Daoy (cell line): ENCODE data around the gene FAM120B. TPM values are rescaled to one million over a fixed set of nuclear protein-coding genes. Genes with fewer than 3 reads are reported as not detected.

Experiments used
- DNase-seq: peaks from one replicate; pipeline ENCODE4 v3.0.0-alpha.2; 2015; ENCODE audit warnings: low read depth
- total RNA-seq: library from RNA; depleted of rRNA; stranded (reverse); fragments of >200 nt; shearing (Covaris generic); gene quantifications from 2 replicates; pipeline ENCODE4 v1.2.3, GENCODE V29; 2014

Gene FAM120B
- total RNA-seq, 1 experiment from 2014 or later, result 21.8 TPM

DNA sequence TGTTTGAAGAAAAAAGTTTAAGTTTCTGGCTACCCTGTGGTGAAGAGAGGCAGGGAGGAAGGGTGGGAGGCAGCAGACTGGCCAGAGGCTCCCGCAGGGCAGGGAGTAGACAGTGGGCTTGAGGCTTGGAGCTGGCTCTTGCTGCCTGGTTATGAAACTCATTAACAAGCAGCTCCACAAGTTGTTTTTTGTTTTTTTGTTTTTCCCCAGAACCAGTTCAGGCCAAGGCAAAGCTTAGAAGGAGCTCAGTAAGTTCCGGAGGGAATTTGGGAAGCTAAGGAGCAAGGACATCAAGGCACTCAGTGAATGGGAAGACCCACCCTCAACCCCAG lies 19.7 kb upstream of the FAM120B start:
- no peak for DNase-seq

- no peak for DNase-seq
Measured at GRCh38 chr6:170287371-170287876, 19.1 kb upstream of the FAM120B start.

- no peak for DNase-seq
Measured at GRCh38 chr6:170288091-170288631, 18.4 kb upstream of the FAM120B start.

GRCh38 chr6:170288852-170289179 lies 17.7 kb upstream of the FAM120B start:
- no peak for DNase-seq

- peak; percentile 56 for DNase-seq
Measured at GRCh38 chr6:170289180-170289931, 17.2 kb upstream of the FAM120B start.

- DNase-seq, result no peak
Measured at GRCh38 chr6:170289951-170290295, 16.6 kb upstream of the FAM120B start.

DNA sequence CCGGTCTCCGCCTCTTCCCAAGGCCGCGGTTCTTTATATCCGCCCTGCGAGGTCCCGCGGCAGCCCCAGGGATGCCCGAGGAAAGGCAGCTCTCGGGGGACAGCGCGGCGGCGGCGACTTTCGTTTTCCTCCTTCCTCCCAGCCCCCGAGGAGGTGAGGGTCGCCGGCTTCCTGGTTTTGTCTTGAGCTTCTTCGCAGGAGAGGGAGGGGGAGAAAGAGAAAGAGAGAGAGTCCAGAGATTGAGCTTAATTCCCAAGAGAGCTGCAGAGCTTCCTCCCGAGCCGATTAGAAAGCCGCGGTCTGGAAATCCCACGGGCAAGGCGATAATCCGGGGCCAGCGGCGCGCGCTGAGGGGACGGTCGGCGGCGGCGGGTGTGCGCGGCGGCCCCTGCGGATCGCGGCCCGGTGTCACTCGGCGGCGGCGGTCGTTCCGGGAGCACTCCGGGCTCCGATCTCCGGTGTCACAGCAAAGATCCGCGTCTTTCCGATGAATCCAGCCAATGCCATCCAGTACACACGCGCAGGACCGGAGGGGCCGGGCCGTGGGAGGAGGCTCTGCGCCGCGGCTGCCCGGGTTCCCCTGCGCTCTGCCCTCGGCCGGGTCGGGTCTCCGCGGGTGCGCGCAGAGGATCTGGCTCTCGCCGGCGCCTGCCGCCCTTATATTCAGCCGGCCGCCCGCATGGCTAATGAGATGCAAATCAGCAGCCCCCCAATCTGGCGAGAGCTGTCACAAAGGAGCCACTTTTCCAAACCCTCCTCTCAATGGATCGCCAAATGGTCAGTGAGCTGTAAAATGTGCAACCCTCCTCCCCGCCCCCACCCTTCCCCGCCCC lies 16.0 kb upstream of the FAM120B start, which contains the start of gene DLL1:
TSS of gene DLL1 (minus strand) at position 783 of the 833 bp plus-strand sequence. CDS start 939 bp downstream, outside the sequence.
- DNase-seq, result peak; percentile 74

GRCh38 chr6:170291271-170292110 lies 15.1 kb upstream of the FAM120B start:
- DNase-seq, result peak; percentile 82

DNA sequence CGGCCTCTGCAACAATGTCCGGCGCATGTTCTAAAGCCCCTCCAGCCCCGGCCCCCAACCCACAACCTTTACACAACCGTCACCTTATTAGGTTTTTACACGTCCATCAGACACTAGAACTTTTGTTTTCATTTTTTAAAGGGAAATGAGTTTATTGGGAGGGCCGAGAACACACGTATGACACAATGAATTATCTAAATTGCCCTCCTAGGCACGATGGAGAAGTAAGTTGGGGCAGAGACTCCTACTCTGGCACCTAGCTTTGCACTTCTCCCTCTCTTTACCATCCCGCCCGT lies 14.5 kb upstream of the FAM120B start:
- no peak for DNase-seq

GRCh38 chr6:170292407-170293158 lies 14.0 kb upstream of the FAM120B start:
- peak; percentile 47 for DNase-seq

DNA sequence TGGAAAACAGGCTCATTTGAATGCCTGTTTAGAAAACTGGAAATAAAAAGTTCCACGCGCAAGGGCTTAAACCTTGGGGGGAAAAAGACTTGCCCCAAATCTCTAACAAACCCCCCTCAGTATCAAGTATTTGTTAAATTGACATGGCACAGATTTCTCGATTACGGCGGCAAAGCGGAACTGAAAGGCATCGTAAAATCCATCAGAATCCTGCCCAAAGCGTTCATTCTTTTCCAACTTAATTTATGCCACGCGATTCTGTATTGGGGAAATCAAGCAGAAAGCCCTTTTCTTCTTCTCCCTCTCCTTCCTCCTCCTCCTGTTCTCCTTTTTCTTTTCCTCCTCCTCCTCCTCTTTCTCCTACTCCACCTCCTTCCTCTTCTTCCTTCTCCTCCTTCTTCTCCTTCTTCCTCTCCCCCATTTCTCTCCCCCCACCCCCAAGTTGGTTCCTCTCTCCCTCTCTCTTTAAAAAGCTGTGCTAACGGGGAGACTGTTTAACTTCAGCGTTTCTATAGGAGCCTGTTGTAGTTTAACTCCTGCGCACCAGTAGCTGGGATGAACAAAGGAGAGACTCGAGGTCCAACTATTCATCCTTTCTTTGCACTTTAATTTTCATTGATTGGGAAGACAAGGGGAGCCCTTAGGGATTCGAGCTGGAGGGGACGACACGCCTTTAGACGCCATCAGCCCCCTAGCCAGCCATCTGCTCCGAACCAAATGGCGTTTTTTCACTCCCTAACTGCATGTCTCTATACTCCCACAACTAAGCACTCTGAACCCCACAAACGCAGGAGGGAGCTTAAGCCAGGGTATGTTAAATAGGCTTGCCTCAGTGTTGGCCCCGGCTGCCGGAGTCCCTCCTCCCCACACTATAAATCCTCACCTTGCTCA lies 13.0 kb upstream of the FAM120B start:
- no peak for DNase-seq

GRCh38 chr6:170294298-170294730 lies 12.2 kb upstream of the FAM120B start:
- DNase-seq, result no peak

DNA sequence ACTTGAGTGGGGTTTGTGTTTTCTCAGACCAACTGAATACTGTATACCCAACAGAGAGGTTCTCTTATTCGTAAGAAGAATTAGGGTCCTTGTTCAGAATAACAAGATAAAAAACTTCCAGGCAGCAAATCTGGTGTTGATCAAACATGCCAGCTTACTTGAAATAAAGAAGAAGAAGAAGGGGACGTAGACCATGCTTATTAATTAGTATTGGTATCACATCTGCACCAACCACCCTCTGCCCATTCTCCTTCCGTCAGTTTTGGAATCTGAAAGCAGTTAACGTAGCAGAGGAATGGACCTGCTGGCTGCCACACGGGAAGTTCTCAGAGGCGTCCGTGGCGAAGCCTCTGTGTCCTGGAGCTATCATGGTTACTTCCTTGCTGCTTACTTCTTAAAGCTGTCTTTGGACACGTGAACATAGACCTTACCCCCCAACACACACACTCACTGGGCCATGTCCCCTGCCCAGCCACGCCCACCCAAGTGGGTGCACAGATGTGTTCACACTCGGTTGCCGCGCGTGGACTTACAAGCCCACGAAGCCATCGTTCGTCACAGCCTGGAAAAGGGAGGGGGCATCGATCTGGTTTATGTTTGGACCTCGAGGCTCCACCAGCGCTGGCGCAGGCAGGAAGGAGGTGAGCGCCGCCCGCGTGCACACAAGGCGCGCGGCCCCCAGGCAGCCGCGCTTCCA lies 11.6 kb upstream of the FAM120B start:
- peak; percentile 32 for DNase-seq

- peak; percentile 61 for DNase-seq
Measured at GRCh38 chr6:170295510-170296422, 10.8 kb upstream of the FAM120B start.

- DNase-seq, result no peak
Measured at GRCh38 chr6:170296423-170296745, 10.2 kb upstream of the FAM120B start.

DNA sequence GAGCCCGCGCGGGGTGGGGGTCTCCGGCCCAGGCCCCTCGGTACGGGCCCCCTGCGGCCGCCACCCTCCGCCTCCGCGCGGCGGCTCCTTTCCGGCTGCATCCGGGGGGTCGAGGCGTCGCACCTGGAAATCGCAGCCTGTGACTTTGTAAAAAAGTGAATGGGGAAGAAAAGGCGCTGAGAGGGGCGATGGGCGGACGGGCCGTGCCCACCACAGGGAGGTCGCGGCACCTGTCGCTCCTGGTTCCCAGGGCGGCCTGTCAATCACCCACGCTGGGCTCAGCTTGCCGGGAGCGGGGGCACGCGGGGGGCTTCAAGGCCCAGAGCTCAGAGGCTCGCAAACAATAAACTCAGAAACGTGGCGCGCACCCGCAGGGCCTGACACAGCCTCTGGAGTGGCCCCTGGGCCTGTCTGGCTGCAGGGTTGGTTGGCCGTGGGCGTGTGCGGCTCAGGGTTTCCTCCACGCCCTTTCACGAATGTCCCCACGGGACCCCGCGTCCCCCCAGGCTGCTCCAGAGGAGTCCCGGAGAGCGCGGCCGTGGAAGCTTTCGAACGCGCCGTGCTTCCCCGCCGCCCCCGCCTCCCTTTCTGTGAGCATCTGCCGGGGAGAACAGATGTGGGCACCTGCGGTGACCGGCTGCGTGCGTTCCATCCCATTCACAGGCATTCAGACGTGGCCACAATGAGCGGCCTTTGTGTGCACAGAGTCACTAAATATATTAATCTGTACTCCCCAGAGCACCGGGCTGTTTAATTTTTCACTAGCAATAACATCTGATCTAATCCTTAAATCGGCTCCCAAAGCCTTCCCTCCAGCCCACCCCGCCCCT lies 9.6 kb upstream of the FAM120B start:
- DNase-seq, result no peak

DNA sequence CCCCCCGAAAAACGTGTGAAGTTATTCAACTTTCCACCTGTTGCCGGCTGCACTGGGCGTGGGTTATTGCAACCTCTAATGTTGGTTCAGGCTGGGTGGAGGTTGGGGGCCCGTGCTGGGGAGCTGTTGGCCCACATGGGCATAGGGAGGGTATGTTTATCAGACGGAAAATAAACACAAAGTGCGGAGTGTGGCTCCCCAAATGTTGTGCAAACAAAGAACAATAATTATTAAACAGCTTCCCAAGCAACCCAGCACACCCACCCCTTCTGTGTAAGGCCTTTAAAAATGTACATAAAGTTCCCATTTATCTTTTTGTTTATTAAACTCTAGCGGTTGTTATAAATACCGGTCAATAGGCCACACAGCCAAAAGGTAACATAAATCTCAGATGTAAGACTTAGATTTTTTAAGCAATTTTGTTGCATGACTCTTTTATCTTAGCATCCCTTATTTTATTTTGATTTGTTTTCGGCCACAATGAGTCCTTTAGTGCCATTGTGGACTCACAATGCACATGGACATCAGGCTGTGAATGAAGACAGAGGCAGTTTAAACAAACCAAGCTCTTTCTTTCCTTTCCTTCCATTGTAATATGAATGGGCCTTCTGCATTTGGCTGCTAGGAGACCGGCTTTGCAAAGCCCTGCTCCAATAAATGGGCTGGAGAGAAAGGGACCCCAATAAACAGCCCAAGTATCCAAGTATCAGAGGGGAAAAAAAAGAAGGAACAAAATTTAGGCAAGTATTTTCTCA lies 8.8 kb upstream of the FAM120B start:
- DNase-seq, result no peak
